Endothelial cell of umbilical vein (primary cell): Measurements from ENCODE around the gene TPRG1L. TPM values are rescaled to one million over a fixed set of nuclear protein-coding genes. Genes with fewer than 3 reads are reported as not detected.

Experiments used
- BruUV-seq: library from RNA; stranded (reverse); fragments of 400-500 nt; replicated peaks from 2 replicates; lab custom pipeline; 2021; lab: Mats Ljungman, UMichigan
- CTCF ChIA-PET: fragments of 300-600, 350-600 bp; sonication (Branson Sonifier 250); formaldehyde crosslinking; loops from one replicate; lab custom pipeline; 2021; ENCODE audit warnings: antibody characterized with exemption, inconsistent platforms; lab: Charles Lee
- POLR2A ChIA-PET: fragments of 300-600, 350-600 bp; sonication (Branson Sonifier 250); formaldehyde crosslinking; loops from one replicate; lab custom pipeline; 2021; ENCODE audit warnings: antibody characterized with exemption, inconsistent platforms; lab: Charles Lee
- DNase-seq: peaks from one replicate; pipeline ENCODE4 v3.0.0-alpha.2; 2011; ENCODE audit warnings: low read depth, low spot score
- FAIRE-seq: peaks from 2 replicates; lab custom pipeline; 2011; peaks lifted over from hg19 to GRCh38; lab: Jason Lieb, UNC
- H2AFZ ChIP-seq: 2 replicates; pipeline ENCODE4 v1.6.0; 2012; ENCODE audit warnings: low read depth, low read length, control low read depth, inconsistent platforms
- H3K27ac ChIP-seq: 2 replicates; pipeline ENCODE4 v1.5.1; 2011; ENCODE audit warnings: low read depth, mild to moderate bottlenecking, control low read depth, low read length, moderate library complexity; ENCODE audit not compliant: insufficient read depth
- H3K27me3 ChIP-seq, 2 experiments: 2 replicates each; pipeline versions ENCODE4 v1.6.0 to v1.6.1; 2011; ENCODE audit warnings: low read length in 2 of 2, mixed read lengths in 1 of 2; ENCODE audit not compliant: control insufficient read depth in 2 of 2, insufficient read depth in 2 of 2
- H3K36me3 ChIP-seq, 2 experiments: 2 replicates in 1 of 2; 3 replicates in 1 of 2; pipeline ENCODE4 v1.5.1; 2011; ENCODE audit warnings: low read length in 2 of 2, mild to moderate bottlenecking in 1 of 2, moderate library complexity in 1 of 2; ENCODE audit not compliant: control insufficient read depth in 2 of 2, insufficient read depth in 2 of 2; ENCODE audit errors: extremely low read depth in 1 of 2
- H3K4me1 ChIP-seq: 3 replicates; pipeline ENCODE4 v1.5.1; 2011; ENCODE audit warnings: mild to moderate bottlenecking, low read length; ENCODE audit not compliant: control insufficient read depth, insufficient read depth; ENCODE audit errors: extremely low read depth
- H3K4me2 ChIP-seq: 2 replicates; pipeline ENCODE4 v1.6.1; 2011; ENCODE audit warnings: low read length, control low read depth, mixed read lengths; ENCODE audit not compliant: insufficient read depth
- H3K4me3 ChIP-seq, 3 experiments: fragments of 200-600 bp in 1 of 3; sonication (generic), shearing (Covaris generic) in 1 of 3; replicated peaks in 1 of 3; 2 replicates each; pipeline ENCODE4 v1.5.1; 2011 to 2016; ENCODE audit warnings: control low read depth in 3 of 3, low read length in 3 of 3, mild to moderate bottlenecking in 2 of 3, inconsistent platforms in 1 of 3, low read depth in 1 of 3, moderate library complexity in 1 of 3; ENCODE audit not compliant: insufficient read depth in 1 of 3
- H3K79me2 ChIP-seq: 2 replicates; pipeline ENCODE4 v1.6.0; 2012; ENCODE audit warnings: low read length, inconsistent platforms; ENCODE audit not compliant: control insufficient read depth, insufficient read depth
- H3K9ac ChIP-seq: replicated peaks from 2 replicates; pipeline ENCODE3; 2011; ENCODE audit warnings: low read length, control low read depth; ENCODE audit not compliant: insufficient read depth; ENCODE audit errors: extremely low read depth
- H3K9me1 ChIP-seq: replicated peaks from 3 replicates; pipeline ENCODE4 v1.6.0; 2011; ENCODE audit warnings: mild to moderate bottlenecking, low read length; ENCODE audit not compliant: control insufficient read depth, insufficient read depth; ENCODE audit errors: extremely low read depth
- H3K9me3 ChIP-seq: replicated peaks from 2 replicates; pipeline ENCODE4 v1.5.1; 2012; ENCODE audit warnings: low read length, inconsistent platforms; ENCODE audit not compliant: control insufficient read depth, insufficient read depth
- H4K20me1 ChIP-seq: replicated peaks from 2 replicates; pipeline ENCODE3; 2011; ENCODE audit warnings: mild to moderate bottlenecking, low read length; ENCODE audit not compliant: control insufficient read depth, insufficient read depth; ENCODE audit errors: extremely low read depth
- CTCF ChIP-seq, 2 donors: IDR thresholded peaks; 1 replicate in 1 of 2; 2 replicates in 1 of 2; pipeline ENCODE4 v1.5.1; 2011; ENCODE audit warnings: low read length in 2 of 2, mild to moderate bottlenecking in 2 of 2, moderate library complexity in 2 of 2, control low read depth in 1 of 2, inconsistent platforms in 1 of 2, low read depth in 1 of 2; ENCODE audit not compliant: insufficient read depth in 1 of 2; ENCODE audit errors: extremely low read depth in 1 of 2
- EZH2 ChIP-seq: IDR thresholded peaks from 2 replicates; pipeline ENCODE4 v1.6.1; 2012; ENCODE audit warnings: borderline replicate concordance, low read depth, mild to moderate bottlenecking, moderate library complexity, low read length, inconsistent platforms; ENCODE audit not compliant: severe bottlenecking
- FOS ChIP-seq: IDR thresholded peaks from 2 replicates; pipeline ENCODE4 v1.6.1; 2011; ENCODE audit warnings: mild to moderate bottlenecking, low read length, moderate library complexity, borderline replicate concordance; ENCODE audit not compliant: insufficient read depth
- MAX ChIP-seq: IDR thresholded peaks from 2 replicates; pipeline ENCODE4 v1.6.1; 2011; ENCODE audit not compliant: insufficient read depth, insufficient read length
- MYC ChIP-seq: IDR thresholded peaks from one replicate; pipeline ENCODE4 v1.6.1; 2011; ENCODE audit warnings: mild to moderate bottlenecking, low read depth, low read length
- dilution Hi-C: fragments of 300-500 bp; cut with MboI; formaldehyde crosslinking; loops from one replicate; pipeline ENCODE4 v1.15.0; 2019; ENCODE audit warnings: low sequenced_read_pairs; ENCODE audit not compliant: extremely low pct_ligation_motif_present
- intact Hi-C: fragments of 100-400 bp; cut with micrococcal nuclease; formaldehyde crosslinking; loops from one replicate; pipeline ENCODE4 v1.10.0; 2022
- polyA plus RNA-seq, 4 experiments: library from polyadenylated mRNA; depleted of rRNA in 3 of 4; stranded (reverse) in 3 of 4; unstranded in 1 of 4; fragments of >200 nt; gene quantifications; 2 replicates each; pipeline versions ENCODE4 v1.2.1 to v1.2.3, GENCODE V29; 2011 to 2012; ENCODE audit warnings: missing spikeins in 1 of 4
- total RNA-seq: library from RNA; stranded (reverse); gene quantifications from 2 replicates; pipeline ENCODE4 v1.2.3, GENCODE V29; 2021

The TPRG1L gene
- total and polyA plus RNA-seq, 2 donors (not counting 3 experiments of a cell fraction or from before 2014, with no cell fraction given) = 52.3 to 53.8 TPM

- FAIRE-seq = no peak
- H3K9me3 ChIP-seq = no peaks in the 10 kb centered on the region
- dilution Hi-C loops = no loop called here
Observed at GRCh38 chr1:3632716-3633343, 8.0 kb downstream of the TPRG1L start.

More at GRCh38 chr1:3632716-3633343, 8.0 kb downstream of the TPRG1L start:
- Histone ChIP-seq H3K4me3 (no peak overlapping the region), H2AFZ (no peak overlapping the region), H3K36me3 (peaks cover 0 to 46% of the 10 kb centered on the region in 2 experiments), H3K9me1 (no peaks in the 10 kb centered on the region), H3K4me1 (no peaks in the 10 kb centered on the region), H3K27ac (no peak overlapping the region), H3K27me3 (no peaks in the 10 kb centered on the region), H4K20me1 (no peaks in the 10 kb centered on the region), H3K9ac (no peak overlapping the region), H3K79me2 (no peaks in the 10 kb centered on the region), H3K4me2 (no peak overlapping the region)
- CTCF ChIA-PET = no interaction called here
- BruUV-seq = no TSS peak
- TF ChIP-seq MAX (no peak), EZH2 (no peak), FOS (no peak), MYC (no peak), CTCF (IDR thresholded peaks at IDR 0.05; ENCODE audit: extremely low read depth in 1 of 2, insufficient read depth in 1 of 2, low read depth in 1 of 2, low read length in 2 of 2) (no peak)
- no peak for DNase-seq
- POLR2A ChIA-PET = no interaction called here
- intact Hi-C loops = no loop called here
